Ishikawa (cell line): Measurements from ENCODE around the gene BIRC5.

Source experiments
- CEBPB ChIP-seq: IDR thresholded peaks from 2 replicates; pipeline ENCODE4 v1.6.1; 2012
- EGR1 ChIP-seq: IDR thresholded peaks from 2 replicates; pipeline ENCODE4 v1.6.1; 2012
- EP300 ChIP-seq: IDR thresholded peaks from 2 replicates; pipeline ENCODE4 v1.6.1; 2012; ENCODE audit warnings: borderline replicate concordance
- FOXM1 ChIP-seq: IDR thresholded peaks from 2 replicates; pipeline ENCODE4 v1.6.1; 2012; ENCODE audit warnings: low read depth, borderline replicate concordance
- MAX ChIP-seq: IDR thresholded peaks from 2 replicates; pipeline ENCODE4 v1.6.1; 2012
- RAD21 ChIP-seq: IDR thresholded peaks from 2 replicates; pipeline ENCODE4 v1.6.1; 2012; ENCODE audit warnings: low read depth
- REST ChIP-seq: IDR thresholded peaks from 2 replicates; pipeline ENCODE4 v1.6.1; 2012; ENCODE audit warnings: low read depth, mild to moderate bottlenecking
- TAF1 ChIP-seq: IDR thresholded peaks from 2 replicates; pipeline ENCODE4 v1.6.1; 2012; ENCODE audit warnings: low read depth, mild to moderate bottlenecking
- TCF12 ChIP-seq: IDR thresholded peaks from 2 replicates; pipeline ENCODE4 v1.6.1; 2012; ENCODE audit warnings: low read depth
- TEAD4 ChIP-seq: IDR thresholded peaks from 2 replicates; pipeline ENCODE4 v1.6.1; 2012
- YY1 ChIP-seq: IDR thresholded peaks from 2 replicates; pipeline ENCODE4 v1.6.1; 2012; ENCODE audit warnings: low read depth
- TF ChIP-seq, protein P1 (sequence below): IDR thresholded peaks from 2 replicates; pipeline ENCODE4 v1.6.1; 2012

DNA sequence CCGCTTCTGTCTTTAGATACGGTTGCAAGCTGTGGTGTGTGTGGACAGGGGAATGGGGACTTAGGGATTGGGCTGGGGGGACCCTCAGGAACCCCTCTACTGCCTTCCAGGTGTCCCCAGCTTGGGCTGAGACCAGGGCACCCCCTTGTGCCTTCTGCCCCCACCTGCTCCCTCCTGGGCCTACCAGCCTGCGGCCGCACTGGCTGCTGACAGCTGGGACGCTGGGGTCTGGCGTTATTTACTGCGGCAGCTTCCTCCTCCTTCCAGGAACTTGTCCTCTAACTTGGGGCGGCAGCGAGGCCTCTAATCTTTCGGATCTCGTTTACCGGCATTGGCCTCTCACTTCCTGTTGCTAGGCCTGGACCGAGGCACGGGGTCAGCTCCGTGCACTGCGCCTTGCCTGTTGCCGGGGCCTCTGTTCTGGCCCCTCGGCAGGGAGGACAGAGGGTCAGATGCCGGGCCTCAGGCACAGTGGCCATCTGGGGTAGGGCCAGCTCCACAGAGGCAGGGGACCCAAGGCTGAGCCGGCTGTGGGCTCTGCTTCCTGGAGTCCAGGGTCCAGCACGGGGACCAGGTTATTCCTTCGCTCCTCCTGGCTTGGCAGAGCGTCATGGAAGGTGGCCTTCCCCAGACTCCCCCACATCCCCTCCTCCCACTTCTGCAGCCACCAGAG, 49.1 kb downstream of the BIRC5 start:
- TF ChIP-seq FOXM1 (no peak), YY1 (no peak), CEBPB (no peak), TAF1 (no peak), EP300 (no peak), REST (no peak), TEAD4 (no peak), RAD21 (no peak), EGR1 (no peak), TCF12 (no peak), MAX (no peak)
- TF ChIP-seq, protein P1, sequence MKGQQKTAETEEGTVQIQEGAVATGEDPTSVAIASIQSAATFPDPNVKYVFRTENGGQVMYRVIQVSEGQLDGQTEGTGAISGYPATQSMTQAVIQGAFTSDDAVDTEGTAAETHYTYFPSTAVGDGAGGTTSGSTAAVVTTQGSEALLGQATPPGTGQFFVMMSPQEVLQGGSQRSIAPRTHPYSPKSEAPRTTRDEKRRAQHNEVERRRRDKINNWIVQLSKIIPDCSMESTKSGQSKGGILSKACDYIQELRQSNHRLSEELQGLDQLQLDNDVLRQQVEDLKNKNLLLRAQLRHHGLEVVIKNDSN = no peak
